Kidney epithelial cell (primary cell): ENCODE results near the gene BRINP1. TPM values are rescaled to one million over a fixed set of nuclear protein-coding genes. Genes with fewer than 3 reads are reported as not detected.

Source experiments
- DNase-seq: peaks from one replicate; pipeline ENCODE4 v3.0.0-alpha.2; 2010; ENCODE audit warnings: low read depth
- H3K27me3 ChIP-seq: 2 replicates; pipeline ENCODE4 v1.6.0; 2011; ENCODE audit warnings: low read length; ENCODE audit not compliant: control insufficient read depth, insufficient read depth
- H3K36me3 ChIP-seq: 2 replicates; pipeline ENCODE4 v1.5.1; 2011; ENCODE audit warnings: low read length; ENCODE audit not compliant: control insufficient read depth, insufficient read depth
- H3K4me3 ChIP-seq: 2 replicates; pipeline ENCODE4 v1.5.1; 2011; ENCODE audit warnings: low read depth, mild to moderate bottlenecking, control low read depth, low read length
- CTCF ChIP-seq: IDR thresholded peaks from 2 replicates; pipeline ENCODE4 v1.5.1; 2011; ENCODE audit warnings: mild to moderate bottlenecking, moderate library complexity, low read length, control low read depth, inconsistent platforms; ENCODE audit not compliant: insufficient read depth, poor library complexity, severe bottlenecking
- total RNA-seq: library from RNA; depleted of rRNA; stranded (reverse); fragments of >200 nt; gene quantifications from 2 replicates; pipeline ENCODE4 v1.2.3, GENCODE V29; 2015

Gene BRINP1
- total RNA-seq, 1 donor from 2014 or later = 0.29 TPM

DNA sequence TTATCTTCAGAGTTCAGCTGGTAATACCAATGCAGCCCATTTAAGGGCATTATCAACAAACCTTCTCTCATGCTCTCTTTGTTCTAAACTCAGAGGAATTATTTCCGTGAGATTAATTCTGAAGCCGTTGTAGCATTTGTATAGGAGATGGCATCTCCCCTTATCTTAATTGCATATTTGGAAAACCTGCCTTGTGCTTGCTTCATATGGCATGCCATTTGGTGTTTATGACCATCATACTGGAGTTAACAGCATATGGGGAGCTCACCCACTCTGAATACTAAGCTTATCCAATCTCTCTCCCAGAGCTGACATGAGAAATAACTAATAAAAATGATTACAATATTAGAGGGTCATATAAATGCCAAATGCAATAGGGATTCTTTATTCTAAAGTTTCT, 243.2 kb downstream of the BRINP1 start:
- H3K4me3 ChIP-seq = no peak overlapping the region
- no peak for TF ChIP-seq CTCF
- no peak for DNase-seq

DNA sequence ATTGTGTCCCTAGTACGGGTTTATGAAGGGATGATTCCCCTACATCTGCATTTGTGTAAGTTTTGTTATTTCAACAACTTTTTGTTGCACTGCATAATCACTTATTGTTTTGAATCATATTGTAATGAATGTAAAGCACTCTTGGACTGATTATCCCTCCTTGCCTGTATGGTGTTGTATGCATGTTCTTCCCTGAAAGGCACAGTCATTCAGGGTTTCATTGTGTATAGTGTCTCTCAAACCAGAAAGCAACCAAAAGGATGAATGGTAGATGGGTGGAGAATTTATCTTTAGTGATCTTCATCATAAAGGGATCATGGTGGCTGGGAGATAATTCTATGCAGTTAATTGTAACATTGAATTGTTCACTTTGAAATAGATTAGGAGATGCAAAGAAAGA, 247.3 kb downstream of the BRINP1 start:
- Histone ChIP-seq H3K4me3 (no peak overlapping the region), H3K36me3 (no peaks in the 10 kb centered on the region), H3K27me3 (no peaks in the 10 kb centered on the region)
- DNase-seq = no peak
- TF ChIP-seq CTCF = no peak

More for the DNA sequence above, 243.2 kb downstream of the BRINP1 start:
- H3K27me3 ChIP-seq = no peaks in the 10 kb centered on the region
- no peaks in the 10 kb centered on the region for H3K36me3 ChIP-seq

- no peaks in the 10 kb centered on the region for H3K27me3 ChIP-seq
- H3K4me3 ChIP-seq = no peak overlapping the region
- H3K36me3 ChIP-seq = no peaks in the 10 kb centered on the region
- DNase-seq = no peak
- no peak for TF ChIP-seq CTCF
Observed at GRCh38 chr9:119117409-119117808, 251.8 kb downstream of the BRINP1 start.
